Activated CD4-positive, alpha-beta T cell treated with anti-CD3 and anti-CD28 coated beads, Interleukin-2, Interleukin-6, amounts not matched to agents 100 ng/mL and 50 ng/mL, durations not matched to agents 16 hours and 8 hours (primary cell): ENCODE results near the gene CKS2.

Source experiments
- DNase-seq: peaks from one replicate; pipeline ENCODE4 v3.0.0-alpha.2; 2020

Gene CKS2

GRCh38 chr9:89350988-89351557 lies 40.1 kb downstream of the CKS2 start:
- no peak for DNase-seq

- DNase-seq, result no peak
These were observed 40.7 kb downstream of the CKS2 start for GRCh38 chr9:89351584-89352300.

- DNase-seq, result no peak
These were observed 41.5 kb downstream of the CKS2 start for GRCh38 chr9:89352451-89352850.

GRCh38 chr9:89352874-89353649 lies 42.1 kb downstream of the CKS2 start:
- no peak for DNase-seq

- no peak for DNase-seq
These were observed 43.0 kb downstream of the CKS2 start for GRCh38 chr9:89353989-89354388.

GRCh38 chr9:89354471-89354870 lies 43.5 kb downstream of the CKS2 start:
- no peak for DNase-seq

GRCh38 chr9:89356782-89357181 lies 45.8 kb downstream of the CKS2 start:
- no peak for DNase-seq

- DNase-seq, result no peak
These were observed 46.6 kb downstream of the CKS2 start for GRCh38 chr9:89357331-89358197.

- no peak for DNase-seq
These were observed 47.5 kb downstream of the CKS2 start for GRCh38 chr9:89358376-89358916.

- DNase-seq, result no peak
These were observed 48.0 kb downstream of the CKS2 start for GRCh38 chr9:89358985-89359384.

GRCh38 chr9:89359751-89360261 lies 48.8 kb downstream of the CKS2 start:
- no peak for DNase-seq

- DNase-seq, result no peak
These were observed 49.5 kb downstream of the CKS2 start for GRCh38 chr9:89360465-89360864.

GRCh38 chr9:89361031-89361430 lies 50.0 kb downstream of the CKS2 start:
- DNase-seq, result no peak

GRCh38 chr9:89361816-89362646 lies 51.0 kb downstream of the CKS2 start:
- DNase-seq, result no peak

GRCh38 chr9:89362647-89363310 lies 51.8 kb downstream of the CKS2 start:
- DNase-seq, result no peak

- DNase-seq, result no peak
These were observed 52.3 kb downstream of the CKS2 start for GRCh38 chr9:89363311-89363670.

- DNase-seq, result no peak
These were observed 53.1 kb downstream of the CKS2 start for GRCh38 chr9:89363921-89364665.

GRCh38 chr9:89364666-89365531 lies 53.9 kb downstream of the CKS2 start:
- DNase-seq, result no peak

GRCh38 chr9:89365532-89365912 lies 54.5 kb downstream of the CKS2 start:
- no peak for DNase-seq
